OCI-LY7 (cell line): ENCODE measurements around the gene SULF2.

Experiments
- CTCF ChIP-seq: fragments of 200-600 bp; sonication (generic); conservative IDR thresholded peaks from 2 replicates; pipeline ENCODE4 v1.5.1; 2014; ENCODE audit warnings: mild to moderate bottlenecking, antibody characterized with exemption, low read length, moderate library complexity, mixed read lengths
- EZH2phosphoT487 ChIP-seq: fragments of 200-600 bp; sonication (generic); IDR thresholded peaks from 2 replicates; pipeline ENCODE4 v1.6.1; 2018; ENCODE audit warnings: low read depth, borderline replicate concordance, mild to moderate bottlenecking, mixed run types, antibody characterized with exemption, low read length, moderate library complexity, mixed read lengths

- TF ChIP-seq EZH2phosphoT487: no peak
- TF ChIP-seq CTCF: no peak
These were observed 132.5 kb downstream of the SULF2 start for GRCh38 chr20:47652794-47653193.
